K562 (cell line): Measurements from ENCODE around the gene PLXNB1. TPM values are rescaled to one million over a fixed set of nuclear protein-coding genes. Genes with fewer than 3 reads are reported as not detected.

Experiments
- ATAC-seq: fragments of 200-7000 bp; cut with Tn5 transposase; 3 replicates; pipeline ENCODE4 v1.9.1; 2020; ENCODE audit warnings: moderate library complexity
- BruUV-seq: library from RNA; stranded (reverse); fragments of 400-500 nt; replicated peaks from 2 replicates; lab custom pipeline; 2021; lab: Mats Ljungman, UMichigan
- CTCF ChIA-PET: fragments of 300-600 bp; formaldehyde crosslinking; extraction: SDS; loops from one replicate; lab custom pipeline; 2021; ENCODE audit warnings: low intra/inter-chr PET ratio; lab: Yijun Ruan, JAX
- POLR2A ChIA-PET: fragments of 300-600, 350-650 bp; sonication (Branson Sonifier 250); formaldehyde crosslinking; extraction: SDS; loops from one replicate; lab custom pipeline; 2021; ENCODE audit warnings: antibody characterized with exemption, inconsistent platforms; lab: Yijun Ruan, JAX
- DNase-seq, 4 experiments: peaks; one replicate each; pipeline versions ENCODE4 v3.0.0 to v3.0.0-alpha.2; 2011 to 2018; ENCODE audit warnings: low spot score in 3 of 4, mixed read lengths in 3 of 4; ENCODE audit errors: extremely low read depth in 1 of 4
- FAIRE-seq: peaks from 2 replicates; lab custom pipeline; 2011; peaks lifted over from hg19 to GRCh38; lab: Jason Lieb, UNC
- H2AFZ ChIP-seq: 2 replicates; pipeline ENCODE4 v1.6.0; 2011; ENCODE audit warnings: low read depth, low read length, control low read depth, inconsistent platforms
- H3K27ac ChIP-seq: fragments of 200-600 bp; 3 replicates; pipeline ENCODE4 v1.8.0; 2011; ENCODE audit warnings: low read depth, mild to moderate bottlenecking, control low read depth, inconsistent platforms, low read length, moderate library complexity, mixed read lengths; ENCODE audit errors: extremely low read depth
- H3K27me3 ChIP-seq, 2 experiments: fragments of 300-600 bp in 1 of 2; 2 replicates in 1 of 2; 3 replicates in 1 of 2; pipeline versions ENCODE4 v1.6.0 to v1.8.0; 2011; ENCODE audit warnings: inconsistent platforms in 2 of 2, low read length in 2 of 2, mild to moderate bottlenecking in 1 of 2, mixed read lengths in 1 of 2, moderate library complexity in 1 of 2; ENCODE audit not compliant: control insufficient read depth in 2 of 2, insufficient read depth in 2 of 2
- H3K36me3 ChIP-seq: fragments of 300-600 bp; 3 replicates; pipeline ENCODE4 v1.8.0; 2011; ENCODE audit warnings: mild to moderate bottlenecking, low read length, inconsistent platforms; ENCODE audit not compliant: control insufficient read depth, insufficient read depth
- H3K4me1 ChIP-seq, 2 experiments: fragments of 200-600 bp in 1 of 2; replicated peaks in 1 of 2; 2 replicates in 1 of 2; 3 replicates in 1 of 2; pipeline versions ENCODE4 v1.5.1 to v1.8.0; 2011; ENCODE audit warnings: inconsistent platforms in 2 of 2, low read length in 2 of 2, mild to moderate bottlenecking in 1 of 2, mixed read lengths in 1 of 2, moderate library complexity in 1 of 2; ENCODE audit not compliant: control insufficient read depth in 2 of 2, insufficient read depth in 2 of 2
- H3K4me2 ChIP-seq: 2 replicates; pipeline ENCODE4 v1.6.1; 2011; ENCODE audit warnings: low read length, control low read depth, inconsistent platforms, mixed read lengths; ENCODE audit not compliant: insufficient read depth
- H3K4me3 ChIP-seq: fragments of 200-600 bp; sonication (generic), shearing (Covaris generic); 2 replicates; pipeline ENCODE4 v1.5.1; 2016; ENCODE audit warnings: control low read depth, inconsistent platforms
- H3K79me2 ChIP-seq: fragments of 200-600 bp; 3 replicates; pipeline ENCODE4 v1.8.0; 2011; ENCODE audit warnings: low read length, inconsistent platforms; ENCODE audit not compliant: control insufficient read depth, insufficient read depth
- H3K9ac ChIP-seq, 2 experiments: 2 replicates each; pipeline versions ENCODE4 v1.6.0 to v1.6.1; 2011; ENCODE audit warnings: low read depth in 2 of 2, low read length in 2 of 2, control low read depth in 1 of 2, inconsistent platforms in 1 of 2, mild to moderate bottlenecking in 1 of 2, mixed read lengths in 1 of 2; ENCODE audit not compliant: insufficient read depth in 1 of 2
- H3K9me1 ChIP-seq: one replicate; pipeline ENCODE4 v1.6.0; 2011; ENCODE audit warnings: inconsistent platforms, mild to moderate bottlenecking, low read length, moderate library complexity; ENCODE audit not compliant: control insufficient read depth, insufficient read depth
- H3K9me3 ChIP-seq: replicated peaks from 2 replicates; pipeline ENCODE4 v1.5.1; 2011; ENCODE audit warnings: low read depth, low read length, inconsistent platforms; ENCODE audit not compliant: control insufficient read depth, insufficient read depth
- H4K20me1 ChIP-seq: replicated peaks from 2 replicates; pipeline ENCODE4 v1.6.1; 2011; ENCODE audit warnings: low read length, inconsistent platforms, mixed read lengths; ENCODE audit not compliant: control insufficient read depth, insufficient read depth
- HNRNPH1 ChIP-seq: fragments of 200-400 bp; formaldehyde crosslinking; optimal IDR thresholded peaks from 2 replicates; pipeline ENCODE3; 2017; ENCODE audit warnings: low read depth, mild to moderate bottlenecking, low read length, moderate library complexity
- POLR2G ChIP-seq: fragments of 200-400 bp; formaldehyde crosslinking; IDR thresholded peaks from 2 replicates; pipeline ENCODE4 v1.6.1; 2017; ENCODE audit warnings: low read depth, mild to moderate bottlenecking, antibody characterized with exemption, low read length, moderate library complexity
- ZBTB33 ChIP-seq: sonication (generic); formaldehyde crosslinking; IDR thresholded peaks from 2 replicates; pipeline ENCODE4 v1.8.1; 2023; ENCODE audit warnings: mild to moderate bottlenecking, missing genetic modification reagents
- WGBS: fragments of 100-300 bp; shearing (Covaris generic); methylation state at CpG from one replicate; pipeline ENCODE4 v1.1.6; 2016; ENCODE audit warnings: low coverage, mixed read lengths; ENCODE audit not compliant: insufficient coverage; ENCODE audit errors: missing lambda C conversion rate; 5-methylcytosine and 5-hydroxymethylcytosine counted together
- in situ Hi-C: fragments of 300-500 bp; cut with MboI; formaldehyde crosslinking; loops from 4 replicates; pipeline ENCODE4 v1.15.0; 2018; ENCODE audit warnings: inconsistent platforms, mixed read lengths
- intact Hi-C: fragments of 100-400 bp; cut with micrococcal nuclease; formaldehyde crosslinking; loops from 2 replicates; pipeline ENCODE4 v1.14.2; 2022
- polyA plus RNA-seq, 8 experiments: library from polyadenylated mRNA; depleted of rRNA in 4 of 8; stranded (reverse) in 5 of 8; unstranded in 3 of 8; fragments of >200 nt; fragmentation: Nextera tagmentation in 2 of 8; fragmentation: Illumina TruSeq in 1 of 8; extraction: Ambion mirVana in 2 of 8; extraction: Trizol in 1 of 8; gene quantifications; 2 replicates each; pipeline versions ENCODE4 v1.2.1 to v1.2.3, GENCODE V29; 2011 to 2014; ENCODE audit warnings: inconsistent platforms in 1 of 8, missing spikeins in 1 of 8
- total RNA-seq, 7 experiments: library from RNA; depleted of rRNA in 6 of 7; stranded (reverse); fragments of >200 nt in 6 of 7; fragmentation: Illumina TruSeq in 2 of 7; extraction: Trizol in 2 of 7; gene quantifications; 2 replicates each; pipeline versions ENCODE4 v1.2.1 to v1.2.3, GENCODE V29; 2011 to 2021; ENCODE audit warnings: low replicate concordance in 1 of 7

Gene PLXNB1
- total and polyA plus RNA-seq, 9 of the 15 experiments (the other 6 are each of a cell fraction or from before 2014, with no cell fraction given): 0.17 to 17.4 (median 6.0) TPM

DNA sequence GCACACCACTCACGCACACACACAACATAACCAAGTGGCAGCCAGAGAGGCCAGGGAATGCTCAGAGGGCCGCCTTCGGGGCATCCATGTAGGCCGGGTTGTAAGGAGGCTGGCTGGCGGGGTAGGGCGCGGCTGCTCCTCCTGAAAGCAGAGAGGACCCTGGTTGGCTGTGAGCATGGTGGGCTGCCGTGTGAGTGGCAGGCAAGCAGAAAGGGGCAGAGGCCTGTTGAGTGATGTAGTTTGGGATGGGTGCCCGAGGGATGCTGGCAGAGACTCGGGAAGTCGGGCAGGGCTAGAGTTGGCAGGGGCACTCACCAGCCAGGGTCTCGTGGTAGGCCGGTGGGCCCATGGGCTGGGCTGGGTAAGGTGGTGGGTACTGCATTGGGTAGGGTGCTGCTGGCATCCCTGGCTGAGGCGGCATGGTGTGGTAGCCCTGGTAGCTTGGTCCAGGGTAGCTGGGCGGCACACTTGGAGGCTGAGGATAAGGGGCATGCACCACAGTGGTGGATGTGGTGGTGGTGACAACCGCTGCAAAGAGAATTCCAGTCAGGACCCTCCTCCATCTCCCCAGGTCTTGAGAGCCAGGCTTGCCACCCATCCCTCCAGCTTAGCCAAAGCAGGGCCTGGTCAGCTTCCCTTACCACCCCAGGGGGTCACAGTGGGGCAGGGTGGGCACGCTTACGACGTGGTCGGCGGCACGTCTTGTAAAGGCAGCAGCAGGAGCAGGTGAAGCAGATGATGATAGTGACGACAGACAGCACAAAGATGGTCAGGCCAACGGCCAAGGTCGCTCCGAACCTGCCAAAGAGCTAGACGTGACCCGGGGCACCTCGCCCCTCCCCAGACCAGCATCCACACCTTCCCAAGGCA lies 39.4 kb upstream of the PLXNB1 start:
- H3K4me3 ChIP-seq: no peak overlapping the region
- 94% methylated on average over 14 of the region's 29 CpGs for WGBS

More for the DNA sequence above, 39.4 kb upstream of the PLXNB1 start:
- no peak for FAIRE-seq
- ChIA-PET CTCF (interaction anchor here (0.5 kb wide), 1 partner anchor 196 kb away, joined by 3 read pairs; no protein-coding TSS in a partner anchor), POLR2A (interaction anchor here (0.6 to 0.9 kb wide), 3 partner anchors 156 to 446 kb away, joined by 3 read pairs; no protein-coding TSS in a partner anchor)
- intact Hi-C loops (no loop called here), in situ Hi-C loops (loop anchor here (5.0 kb wide), 1 partner anchor 88 kb away; the partner anchor contains the start of gene PFKFB4)
- H3K36me3 ChIP-seq: peaks cover 38% of the 10 kb centered on the region; the same call in 1 of the 3 replicates
- H3K9me3 ChIP-seq: no peaks in the 10 kb centered on the region
- ATAC-seq: no peak
- H3K4me1 ChIP-seq: peaks cover 11 to 62% of the 10 kb centered on the region in 2 experiments
- no peak for DNase-seq
- H3K4me2 ChIP-seq: no peak overlapping the region
- TF ChIP-seq HNRNPH1: no peak
- TF ChIP-seq ZBTB33 (CRISPR knock-in tag): peak; percentile 44; the same call in 1 of the 2 replicates
- TF ChIP-seq POLR2G: 0 out of 2 replicates have a peak, but pooled peaks have one; percentile 30
- no peaks in the 10 kb centered on the region for H4K20me1 ChIP-seq
- BruUV-seq: no TSS peak
- H2AFZ ChIP-seq: no peak overlapping the region
- peaks cover 24% of the 10 kb centered on the region for H3K79me2 ChIP-seq
- no peaks in the 10 kb centered on the region for H3K27me3 ChIP-seq
- H3K27ac ChIP-seq: no peak overlapping the region
- H3K9ac ChIP-seq: peak overlapping the region in 1 of 2 experiments; percentile 13; a peak in 1 of 4 replicates
- H3K9me1 ChIP-seq: no peaks in the 10 kb centered on the region
